ENCODE data around the gene SLC2A13.

GRCh38 chr12:40101747-40102146 lies 4.1 kb downstream of the SLC2A13 start:
- TF ChIP-seq POLR2A (IDR thresholded peaks at IDR 0.05): no peak
- no peak for TF ChIP-seq CTCF (IDR thresholded peaks at IDR 0.05)

All from vagina (tissue), 2 donors.